ENCODE data around the gene SCNN1G.

SCNN1G gene

DNA sequence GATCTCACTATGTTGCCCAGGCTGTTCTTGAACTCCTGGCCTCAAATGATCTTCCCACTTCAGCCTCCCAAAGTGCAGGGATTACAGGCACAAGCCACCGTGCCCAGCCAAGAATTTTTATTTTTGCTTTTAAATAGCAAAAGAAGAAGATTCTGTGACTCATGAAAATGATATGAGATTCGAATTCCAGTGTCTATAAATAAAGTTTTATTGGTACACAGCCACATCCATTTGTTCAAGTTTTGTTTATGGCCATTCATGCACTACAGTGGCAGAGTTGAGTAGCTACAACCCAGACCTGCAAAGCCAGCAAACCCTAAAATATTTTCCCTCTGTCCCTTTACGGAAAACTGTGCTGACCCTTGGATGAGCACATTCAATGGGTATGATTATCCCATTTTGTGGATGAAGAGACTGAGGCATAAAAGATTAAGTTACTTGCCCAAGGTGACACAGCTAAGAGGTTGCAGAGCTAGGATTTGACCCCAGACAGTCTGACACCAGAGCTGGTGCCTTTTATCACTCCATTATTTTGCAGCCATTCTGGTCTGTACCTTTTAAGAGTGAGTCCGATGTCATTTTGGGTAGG is 34.2 kb downstream of the SCNN1G start:
- H3K9ac ChIP-seq (ENCODE audit: low read depth in 1 of 2, low read length in 2 of 2), result no peak overlapping the region
- peaks cover 0 to 2% of the 10 kb centered on the region in 2 donors for H3K27me3 ChIP-seq (ENCODE audit: control insufficient read depth in 2 of 2, insufficient read depth in 2 of 2, low read length in 2 of 2)
- H3K27ac ChIP-seq (ENCODE audit: low read depth in 2 of 2, low read length in 2 of 2), result no peak overlapping the region
- H3K4me1 ChIP-seq (ENCODE audit: control insufficient read depth in 2 of 2, insufficient read depth in 2 of 2, low read length in 2 of 2), result no peaks in the 10 kb centered on the region
- peaks cover 0 to 7% of the 10 kb centered on the region in 2 donors for H3K36me3 ChIP-seq (ENCODE audit: control insufficient read depth in 2 of 2, insufficient read depth in 2 of 2, low read length in 2 of 2)
- no peak overlapping the region for H3K4me3 ChIP-seq (ENCODE audit: low read length in 2 of 2)
- H3K9me3 ChIP-seq (ENCODE audit: control insufficient read depth in 2 of 2, low read length in 2 of 2), result no peaks in the 10 kb centered on the region

GRCh38 chr16:23217646-23218045 is 35.1 kb downstream of the SCNN1G start:
- H3K4me3 ChIP-seq (ENCODE audit: low read length in 2 of 2), result no peak overlapping the region
- no peaks in the 10 kb centered on the region for H3K9me3 ChIP-seq (ENCODE audit: control insufficient read depth in 2 of 2, low read length in 2 of 2)
- no peak overlapping the region for H3K9ac ChIP-seq (ENCODE audit: low read depth in 1 of 2, low read length in 2 of 2)
- H3K36me3 ChIP-seq (ENCODE audit: control insufficient read depth in 2 of 2, insufficient read depth in 2 of 2, low read length in 2 of 2), result peaks cover 0 to 3% of the 10 kb centered on the region in 2 donors
- H3K4me1 ChIP-seq (ENCODE audit: control insufficient read depth in 2 of 2, insufficient read depth in 2 of 2, low read length in 2 of 2), result no peaks in the 10 kb centered on the region
- no peak overlapping the region for H3K27ac ChIP-seq (ENCODE audit: low read depth in 2 of 2, low read length in 2 of 2)
- H3K27me3 ChIP-seq (ENCODE audit: control insufficient read depth in 2 of 2, insufficient read depth in 2 of 2, low read length in 2 of 2), result peaks cover 0 to 2% of the 10 kb centered on the region in 2 donors

GRCh38 chr16:23222929-23223328 is 40.4 kb downstream of the SCNN1G start:
- H3K9me3 ChIP-seq (ENCODE audit: control insufficient read depth in 2 of 2, low read length in 2 of 2), result no peaks in the 10 kb centered on the region
- H3K27me3 ChIP-seq (ENCODE audit: control insufficient read depth in 2 of 2, insufficient read depth in 2 of 2, low read length in 2 of 2), result no peaks in the 10 kb centered on the region
- H3K27ac ChIP-seq (ENCODE audit: low read depth in 2 of 2, low read length in 2 of 2), result no peak overlapping the region
- H3K4me3 ChIP-seq (ENCODE audit: low read length in 2 of 2), result no peak overlapping the region
- no peak overlapping the region for H3K9ac ChIP-seq (ENCODE audit: low read depth in 1 of 2, low read length in 2 of 2)
- no peaks in the 10 kb centered on the region for H3K4me1 ChIP-seq (ENCODE audit: control insufficient read depth in 2 of 2, insufficient read depth in 2 of 2, low read length in 2 of 2)
- H3K36me3 ChIP-seq (ENCODE audit: control insufficient read depth in 2 of 2, insufficient read depth in 2 of 2, low read length in 2 of 2), result no peaks in the 10 kb centered on the region

DNA sequence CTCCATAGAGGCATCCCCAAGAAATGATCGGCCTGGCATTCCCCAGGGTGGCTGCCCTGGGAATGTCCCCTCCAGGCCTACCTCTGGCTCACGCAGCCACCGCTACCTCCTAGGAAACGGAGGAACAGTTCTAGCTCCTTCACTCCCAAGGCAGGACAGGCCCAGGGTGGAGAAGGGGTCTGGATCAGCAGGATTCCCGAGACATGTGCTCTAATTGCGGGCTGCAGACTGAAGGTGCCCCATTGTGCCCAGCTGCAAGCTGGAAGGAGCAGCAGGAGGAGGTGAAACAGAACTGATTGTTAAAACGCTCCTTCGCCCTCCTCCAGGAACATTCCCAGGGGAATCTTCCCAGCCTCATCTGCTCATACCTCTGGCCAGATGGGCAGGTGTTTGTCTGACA is 40.8 kb downstream of the SCNN1G start:
- no peak overlapping the region for H3K9ac ChIP-seq (ENCODE audit: low read depth in 1 of 2, low read length in 2 of 2)
- no peak overlapping the region for H3K4me3 ChIP-seq (ENCODE audit: low read length in 2 of 2)
- H3K27ac ChIP-seq (ENCODE audit: low read depth in 2 of 2, low read length in 2 of 2), result no peak overlapping the region
- H3K36me3 ChIP-seq (ENCODE audit: control insufficient read depth in 2 of 2, insufficient read depth in 2 of 2, low read length in 2 of 2), result no peaks in the 10 kb centered on the region
- no peaks in the 10 kb centered on the region for H3K27me3 ChIP-seq (ENCODE audit: control insufficient read depth in 2 of 2, insufficient read depth in 2 of 2, low read length in 2 of 2)
- H3K9me3 ChIP-seq (ENCODE audit: control insufficient read depth in 2 of 2, low read length in 2 of 2), result no peaks in the 10 kb centered on the region
- no peaks in the 10 kb centered on the region for H3K4me1 ChIP-seq (ENCODE audit: control insufficient read depth in 2 of 2, insufficient read depth in 2 of 2, low read length in 2 of 2)

DNA sequence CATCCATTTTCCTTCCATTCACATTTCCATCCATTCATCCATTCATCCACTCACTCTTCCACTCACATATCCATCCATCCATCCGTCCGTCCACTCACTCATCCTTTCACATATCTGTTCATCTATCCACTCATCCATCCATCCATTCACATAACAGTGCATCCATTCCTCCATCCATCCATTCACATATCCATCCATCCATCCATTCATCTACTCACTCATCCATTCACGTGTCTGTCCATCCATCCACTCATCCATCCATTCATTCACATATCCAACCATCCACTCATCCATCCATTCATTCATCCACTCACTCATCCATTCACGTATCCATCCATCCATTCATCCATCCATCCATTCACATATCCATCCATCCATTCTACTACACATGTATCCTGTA is 42.6 kb downstream of the SCNN1G start:
- H3K9ac ChIP-seq (ENCODE audit: low read depth in 1 of 2, low read length in 2 of 2), result no peak overlapping the region
- H3K27ac ChIP-seq (ENCODE audit: low read depth in 2 of 2, low read length in 2 of 2), result no peak overlapping the region
- H3K36me3 ChIP-seq (ENCODE audit: control insufficient read depth in 2 of 2, insufficient read depth in 2 of 2, low read length in 2 of 2), result no peaks in the 10 kb centered on the region
- no peaks in the 10 kb centered on the region for H3K27me3 ChIP-seq (ENCODE audit: control insufficient read depth in 2 of 2, insufficient read depth in 2 of 2, low read length in 2 of 2)
- H3K9me3 ChIP-seq (ENCODE audit: control insufficient read depth in 2 of 2, low read length in 2 of 2), result no peaks in the 10 kb centered on the region
- H3K4me3 ChIP-seq (ENCODE audit: low read length in 2 of 2), result no peak overlapping the region
- H3K4me1 ChIP-seq (ENCODE audit: control insufficient read depth in 2 of 2, insufficient read depth in 2 of 2, low read length in 2 of 2), result no peaks in the 10 kb centered on the region

GRCh38 chr16:23225634-23226033 is 43.1 kb downstream of the SCNN1G start:
- H3K9me3 ChIP-seq (ENCODE audit: control insufficient read depth in 2 of 2, low read length in 2 of 2), result no peaks in the 10 kb centered on the region
- H3K9ac ChIP-seq (ENCODE audit: low read depth in 1 of 2, low read length in 2 of 2), result no peak overlapping the region
- H3K27me3 ChIP-seq (ENCODE audit: control insufficient read depth in 2 of 2, insufficient read depth in 2 of 2, low read length in 2 of 2), result no peaks in the 10 kb centered on the region
- no peaks in the 10 kb centered on the region for H3K4me1 ChIP-seq (ENCODE audit: control insufficient read depth in 2 of 2, insufficient read depth in 2 of 2, low read length in 2 of 2)
- no peak overlapping the region for H3K27ac ChIP-seq (ENCODE audit: low read depth in 2 of 2, low read length in 2 of 2)
- no peak overlapping the region for H3K4me3 ChIP-seq (ENCODE audit: low read length in 2 of 2)
- H3K36me3 ChIP-seq (ENCODE audit: control insufficient read depth in 2 of 2, insufficient read depth in 2 of 2, low read length in 2 of 2), result no peaks in the 10 kb centered on the region

DNA sequence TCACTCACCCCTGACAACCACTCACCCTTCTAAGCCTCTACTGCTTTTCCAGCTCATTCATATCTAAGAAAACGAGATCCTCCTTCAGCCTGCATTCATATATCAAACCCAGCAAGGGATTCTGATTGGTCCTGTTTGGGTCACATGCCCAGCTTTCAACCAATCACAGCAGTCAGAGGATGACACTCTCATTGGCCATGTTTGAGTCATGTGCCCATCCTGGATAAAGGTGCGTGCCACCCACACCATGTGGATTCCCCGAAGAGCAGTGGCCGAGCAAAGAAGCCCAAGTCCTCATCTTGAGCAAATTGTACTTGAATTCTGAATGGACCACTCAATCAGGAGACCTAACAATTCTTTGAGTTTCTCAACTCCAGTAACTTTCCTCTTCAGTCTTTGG is 45.0 kb downstream of the SCNN1G start:
- Histone ChIP-seq H3K4me1 (ENCODE audit: control insufficient read depth in 2 of 2, insufficient read depth in 2 of 2, low read length in 2 of 2) (peaks cover 0 to under 1% of the 10 kb centered on the region in 2 donors), H3K27me3 (ENCODE audit: control insufficient read depth in 2 of 2, insufficient read depth in 2 of 2, low read length in 2 of 2) (no peaks in the 10 kb centered on the region), H3K9me3 (ENCODE audit: control insufficient read depth in 2 of 2, low read length in 2 of 2) (no peaks in the 10 kb centered on the region), H3K9ac (ENCODE audit: low read depth in 1 of 2, low read length in 2 of 2) (no peak overlapping the region), H3K36me3 (ENCODE audit: control insufficient read depth in 2 of 2, insufficient read depth in 2 of 2, low read length in 2 of 2) (no peaks in the 10 kb centered on the region), H3K27ac (ENCODE audit: low read depth in 2 of 2, low read length in 2 of 2) (no peak overlapping the region), H3K4me3 (ENCODE audit: low read length in 2 of 2) (no peak overlapping the region)

DNA sequence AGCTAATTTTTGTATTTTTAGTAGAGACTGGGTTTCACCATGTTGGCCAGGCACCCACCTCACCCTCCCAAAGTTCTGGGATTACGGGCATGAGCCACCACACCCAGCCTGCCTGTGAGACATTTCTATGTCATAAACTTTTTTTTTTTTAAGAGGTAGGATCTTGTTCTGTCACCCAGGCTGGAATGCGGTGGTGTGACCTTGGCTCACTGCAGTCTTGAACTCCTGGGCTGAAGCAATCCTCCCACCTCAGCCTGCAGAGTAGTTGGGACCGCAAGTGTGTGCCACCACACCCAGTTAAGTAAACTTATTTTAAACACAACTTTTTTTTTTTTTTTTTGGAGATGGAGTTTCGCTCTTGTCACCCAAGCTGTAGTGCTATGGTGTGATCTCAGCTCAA is 47.2 kb downstream of the SCNN1G start:
- Histone ChIP-seq H3K9ac (ENCODE audit: low read depth in 1 of 2, low read length in 2 of 2) (no peak overlapping the region), H3K27me3 (ENCODE audit: control insufficient read depth in 2 of 2, insufficient read depth in 2 of 2, low read length in 2 of 2) (no peaks in the 10 kb centered on the region), H3K27ac (ENCODE audit: low read depth in 2 of 2, low read length in 2 of 2) (no peak overlapping the region), H3K9me3 (ENCODE audit: control insufficient read depth in 2 of 2, low read length in 2 of 2) (no peaks in the 10 kb centered on the region), H3K4me1 (ENCODE audit: control insufficient read depth in 2 of 2, insufficient read depth in 2 of 2, low read length in 2 of 2) (peaks cover 0 to 5% of the 10 kb centered on the region in 2 donors), H3K36me3 (ENCODE audit: control insufficient read depth in 2 of 2, insufficient read depth in 2 of 2, low read length in 2 of 2) (no peaks in the 10 kb centered on the region), H3K4me3 (ENCODE audit: low read length in 2 of 2) (no peak overlapping the region)

DNA sequence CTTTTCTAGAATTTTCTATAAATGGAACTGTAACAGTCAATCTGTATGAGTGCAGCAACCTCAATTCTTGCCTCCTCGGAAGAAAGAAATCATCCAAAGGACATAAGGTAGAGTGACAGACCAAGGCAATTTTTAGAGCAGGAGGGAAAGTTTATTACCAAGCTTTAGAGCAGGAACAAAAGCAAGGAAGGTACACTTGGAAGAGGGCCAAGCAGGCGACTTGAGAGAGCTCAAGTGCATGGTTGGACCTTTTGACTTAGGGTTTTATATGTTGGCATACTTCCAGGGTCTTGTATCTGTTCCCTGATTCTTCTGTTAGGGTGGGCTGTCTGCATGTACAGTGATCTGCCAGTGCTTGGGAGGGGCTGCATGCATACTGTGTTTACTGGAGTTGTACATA is 50.3 kb downstream of the SCNN1G start:
- Histone ChIP-seq H3K4me3 (ENCODE audit: low read length in 2 of 2) (no peak overlapping the region), H3K27me3 (ENCODE audit: control insufficient read depth in 2 of 2, insufficient read depth in 2 of 2, low read length in 2 of 2) (no peaks in the 10 kb centered on the region), H3K9me3 (ENCODE audit: control insufficient read depth in 2 of 2, low read length in 2 of 2) (no peaks in the 10 kb centered on the region), H3K9ac (ENCODE audit: low read depth in 1 of 2, low read length in 2 of 2) (no peak overlapping the region), H3K4me1 (ENCODE audit: control insufficient read depth in 2 of 2, insufficient read depth in 2 of 2, low read length in 2 of 2) (peaks cover 0 to 5% of the 10 kb centered on the region in 2 donors), H3K36me3 (ENCODE audit: control insufficient read depth in 2 of 2, insufficient read depth in 2 of 2, low read length in 2 of 2) (no peaks in the 10 kb centered on the region), H3K27ac (ENCODE audit: low read depth in 2 of 2, low read length in 2 of 2) (peak overlapping the region in 1 of 2 donors; percentile 41)

DNA sequence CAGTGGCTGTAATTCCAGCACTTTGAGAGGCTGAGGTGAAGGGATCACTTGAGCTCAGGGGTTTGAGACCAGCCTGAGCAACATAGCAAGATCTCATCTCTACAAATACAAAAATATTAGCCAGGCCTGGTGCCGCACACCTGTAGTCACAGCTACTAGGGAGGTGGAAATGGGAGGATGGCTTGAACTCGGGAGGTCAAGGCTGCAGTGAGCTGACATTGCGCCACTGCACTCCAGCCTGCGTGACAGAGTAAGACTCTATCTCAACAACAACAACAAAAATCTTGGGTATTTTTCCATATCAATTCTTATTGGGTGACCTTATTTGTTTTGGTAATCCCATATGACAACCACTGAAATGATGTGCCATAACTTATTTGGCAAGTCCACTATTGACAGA is 52.6 kb downstream of the SCNN1G start:
- no peaks in the 10 kb centered on the region for H3K36me3 ChIP-seq (ENCODE audit: control insufficient read depth in 2 of 2, insufficient read depth in 2 of 2, low read length in 2 of 2)
- H3K9me3 ChIP-seq (ENCODE audit: control insufficient read depth in 2 of 2, low read length in 2 of 2), result no peaks in the 10 kb centered on the region
- H3K4me3 ChIP-seq (ENCODE audit: low read length in 2 of 2), result no peak overlapping the region
- no peak overlapping the region for H3K27ac ChIP-seq (ENCODE audit: low read depth in 2 of 2, low read length in 2 of 2)
- no peaks in the 10 kb centered on the region for H3K27me3 ChIP-seq (ENCODE audit: control insufficient read depth in 2 of 2, insufficient read depth in 2 of 2, low read length in 2 of 2)
- H3K9ac ChIP-seq (ENCODE audit: low read depth in 1 of 2, low read length in 2 of 2), result no peak overlapping the region
- H3K4me1 ChIP-seq (ENCODE audit: control insufficient read depth in 2 of 2, insufficient read depth in 2 of 2, low read length in 2 of 2), result peaks cover 0 to 5% of the 10 kb centered on the region in 2 donors

GRCh38 chr16:23236983-23237382 is 54.4 kb downstream of the SCNN1G start:
- H3K4me1 ChIP-seq (ENCODE audit: control insufficient read depth in 2 of 2, insufficient read depth in 2 of 2, low read length in 2 of 2), result peaks cover 0 to 5% of the 10 kb centered on the region in 2 donors
- H3K27me3 ChIP-seq (ENCODE audit: control insufficient read depth in 2 of 2, insufficient read depth in 2 of 2, low read length in 2 of 2), result no peaks in the 10 kb centered on the region
- H3K4me3 ChIP-seq (ENCODE audit: low read length in 2 of 2), result no peak overlapping the region
- no peaks in the 10 kb centered on the region for H3K9me3 ChIP-seq (ENCODE audit: control insufficient read depth in 2 of 2, low read length in 2 of 2)
- H3K27ac ChIP-seq (ENCODE audit: low read depth in 2 of 2, low read length in 2 of 2), result no peak overlapping the region
- H3K36me3 ChIP-seq (ENCODE audit: control insufficient read depth in 2 of 2, insufficient read depth in 2 of 2, low read length in 2 of 2), result no peaks in the 10 kb centered on the region
- no peak overlapping the region for H3K9ac ChIP-seq (ENCODE audit: low read depth in 1 of 2, low read length in 2 of 2)

All from mucosa of rectum (tissue), 2 donors.